ENCODE results near the gene SIPA1. TPM values are rescaled to one million over a fixed set of nuclear protein-coding genes. Genes with fewer than 3 reads are reported as not detected.

The SIPA1 gene
- total and polyA plus RNA-seq, 4 donors: 15.4 to 34.9 (median 22.8) TPM

DNA sequence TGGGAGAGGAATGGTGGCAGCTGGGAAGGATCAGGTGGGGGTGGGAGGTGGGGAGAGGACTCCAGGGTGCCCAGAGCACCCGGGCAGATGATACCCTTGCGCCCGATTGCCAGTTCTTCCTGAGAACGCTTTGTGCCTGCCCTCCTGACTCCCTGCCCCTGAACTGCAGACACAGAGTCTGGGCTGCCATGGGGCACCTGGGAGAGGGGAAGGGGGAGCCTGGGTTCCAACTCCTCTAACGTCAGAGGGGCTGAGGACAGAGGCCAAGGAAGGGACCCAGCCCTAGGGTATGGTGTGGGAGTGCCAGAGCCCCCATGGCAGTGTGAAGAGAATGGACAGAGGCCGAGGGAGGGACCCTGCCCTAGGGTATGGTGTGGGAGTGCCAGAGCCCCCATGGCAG is 41.4 kb upstream of the SIPA1 start:
- Histone ChIP-seq H3K27ac (ENCODE audit: low read depth in 1 of 2, low read length in 2 of 2) (no peak overlapping the region), H3K4me3 (ENCODE audit: low read depth in 1 of 3, low read length in 3 of 3) (no peak overlapping the region), H3K36me3 (ENCODE audit: control insufficient read depth in 4 of 4, insufficient read depth in 3 of 4, low read depth in 1 of 4, low read length in 3 of 4) (peaks cover 0 to 29% (median 13%) of the 10 kb centered on the region in 4 donors), H3K4me1 (ENCODE audit: control insufficient read depth in 4 of 4, insufficient read depth in 4 of 4, low read length in 3 of 4) (peaks cover 0 to 3% (median 0%) of the 10 kb centered on the region in 4 donors), H3K9me3 (ENCODE audit: control insufficient read depth in 4 of 4, low read length in 3 of 4) (no peaks in the 10 kb centered on the region), H3K9ac (ENCODE audit: low read depth in 1 of 2, low read length in 2 of 2) (no peak overlapping the region), H3K27me3 (ENCODE audit: control insufficient read depth in 4 of 4, insufficient read depth in 4 of 4, low read length in 3 of 4) (no peaks in the 10 kb centered on the region)
- TF ChIP-seq RXRA (IDR thresholded peaks at IDR 0.05): no peak
- TF ChIP-seq, protein P1, sequence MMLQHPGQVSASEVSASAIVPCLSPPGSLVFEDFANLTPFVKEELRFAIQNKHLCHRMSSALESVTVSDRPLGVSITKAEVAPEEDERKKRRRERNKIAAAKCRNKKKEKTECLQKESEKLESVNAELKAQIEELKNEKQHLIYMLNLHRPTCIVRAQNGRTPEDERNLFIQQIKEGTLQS (IDR thresholded peaks at IDR 0.05): no peak
- TF ChIP-seq, protein P2, sequence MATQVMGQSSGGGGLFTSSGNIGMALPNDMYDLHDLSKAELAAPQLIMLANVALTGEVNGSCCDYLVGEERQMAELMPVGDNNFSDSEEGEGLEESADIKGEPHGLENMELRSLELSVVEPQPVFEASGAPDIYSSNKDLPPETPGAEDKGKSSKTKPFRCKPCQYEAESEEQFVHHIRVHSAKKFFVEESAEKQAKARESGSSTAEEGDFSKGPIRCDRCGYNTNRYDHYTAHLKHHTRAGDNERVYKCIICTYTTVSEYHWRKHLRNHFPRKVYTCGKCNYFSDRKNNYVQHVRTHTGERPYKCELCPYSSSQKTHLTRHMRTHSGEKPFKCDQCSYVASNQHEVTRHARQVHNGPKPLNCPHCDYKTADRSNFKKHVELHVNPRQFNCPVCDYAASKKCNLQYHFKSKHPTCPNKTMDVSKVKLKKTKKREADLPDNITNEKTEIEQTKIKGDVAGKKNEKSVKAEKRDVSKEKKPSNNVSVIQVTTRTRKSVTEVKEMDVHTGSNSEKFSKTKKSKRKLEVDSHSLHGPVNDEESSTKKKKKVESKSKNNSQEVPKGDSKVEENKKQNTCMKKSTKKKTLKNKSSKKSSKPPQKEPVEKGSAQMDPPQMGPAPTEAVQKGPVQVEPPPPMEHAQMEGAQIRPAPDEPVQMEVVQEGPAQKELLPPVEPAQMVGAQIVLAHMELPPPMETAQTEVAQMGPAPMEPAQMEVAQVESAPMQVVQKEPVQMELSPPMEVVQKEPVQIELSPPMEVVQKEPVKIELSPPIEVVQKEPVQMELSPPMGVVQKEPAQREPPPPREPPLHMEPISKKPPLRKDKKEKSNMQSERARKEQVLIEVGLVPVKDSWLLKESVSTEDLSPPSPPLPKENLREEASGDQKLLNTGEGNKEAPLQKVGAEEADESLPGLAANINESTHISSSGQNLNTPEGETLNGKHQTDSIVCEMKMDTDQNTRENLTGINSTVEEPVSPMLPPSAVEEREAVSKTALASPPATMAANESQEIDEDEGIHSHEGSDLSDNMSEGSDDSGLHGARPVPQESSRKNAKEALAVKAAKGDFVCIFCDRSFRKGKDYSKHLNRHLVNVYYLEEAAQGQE (IDR thresholded peaks at IDR 0.05): no peak
- no peak for TF ChIP-seq NR2F2 (IDR thresholded peaks at IDR 0.05)
- TF ChIP-seq, protein P3, sequence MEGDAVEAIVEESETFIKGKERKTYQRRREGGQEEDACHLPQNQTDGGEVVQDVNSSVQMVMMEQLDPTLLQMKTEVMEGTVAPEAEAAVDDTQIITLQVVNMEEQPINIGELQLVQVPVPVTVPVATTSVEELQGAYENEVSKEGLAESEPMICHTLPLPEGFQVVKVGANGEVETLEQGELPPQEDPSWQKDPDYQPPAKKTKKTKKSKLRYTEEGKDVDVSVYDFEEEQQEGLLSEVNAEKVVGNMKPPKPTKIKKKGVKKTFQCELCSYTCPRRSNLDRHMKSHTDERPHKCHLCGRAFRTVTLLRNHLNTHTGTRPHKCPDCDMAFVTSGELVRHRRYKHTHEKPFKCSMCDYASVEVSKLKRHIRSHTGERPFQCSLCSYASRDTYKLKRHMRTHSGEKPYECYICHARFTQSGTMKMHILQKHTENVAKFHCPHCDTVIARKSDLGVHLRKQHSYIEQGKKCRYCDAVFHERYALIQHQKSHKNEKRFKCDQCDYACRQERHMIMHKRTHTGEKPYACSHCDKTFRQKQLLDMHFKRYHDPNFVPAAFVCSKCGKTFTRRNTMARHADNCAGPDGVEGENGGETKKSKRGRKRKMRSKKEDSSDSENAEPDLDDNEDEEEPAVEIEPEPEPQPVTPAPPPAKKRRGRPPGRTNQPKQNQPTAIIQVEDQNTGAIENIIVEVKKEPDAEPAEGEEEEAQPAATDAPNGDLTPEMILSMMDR (IDR thresholded peaks at IDR 0.05; ENCODE audit: low read depth, low read length, missing input control): no peak
- no peak for TF ChIP-seq SP1 (IDR thresholded peaks at IDR 0.05)
- DNase-seq (ENCODE audit: low spot score): no peak
- 80% methylated on average over 6 of the region's 6 CpGs for WGBS

DNA sequence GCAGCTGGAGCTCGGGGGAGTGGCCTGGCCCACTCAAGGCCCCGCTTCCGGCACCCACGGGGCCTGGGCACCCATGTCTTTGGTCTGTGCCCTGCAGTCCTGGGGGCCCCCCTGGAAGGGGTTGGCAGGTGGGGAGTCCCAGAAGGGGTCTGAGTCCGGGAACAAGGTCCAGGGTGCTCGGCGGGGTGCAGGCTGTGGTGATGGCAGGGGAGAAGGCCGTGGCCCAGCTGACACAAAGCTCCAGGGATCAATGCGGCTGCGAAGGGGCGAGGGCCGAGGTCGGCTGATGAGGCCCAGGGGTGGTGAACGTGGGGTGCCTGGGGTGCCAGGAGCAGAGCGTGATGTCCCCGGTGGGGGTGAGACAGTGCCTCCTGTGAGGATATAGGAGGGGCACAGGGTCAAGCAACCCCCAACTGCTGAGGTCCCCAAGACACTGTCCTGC is 39.6 kb upstream of the SIPA1 start:
- Histone ChIP-seq H3K4me3 (ENCODE audit: low read depth in 1 of 3, low read length in 3 of 3) (no peak overlapping the region), H3K27ac (ENCODE audit: low read depth in 1 of 2, low read length in 2 of 2) (no peak overlapping the region), H3K9ac (ENCODE audit: low read depth in 1 of 2, low read length in 2 of 2) (no peak overlapping the region), H3K36me3 (ENCODE audit: control insufficient read depth in 4 of 4, insufficient read depth in 3 of 4, low read depth in 1 of 4, low read length in 3 of 4) (peaks cover 0 to 36% (median 15%) of the 10 kb centered on the region in 4 donors), H3K27me3 (ENCODE audit: control insufficient read depth in 4 of 4, insufficient read depth in 4 of 4, low read length in 3 of 4) (no peaks in the 10 kb centered on the region), H3K4me1 (ENCODE audit: control insufficient read depth in 4 of 4, insufficient read depth in 4 of 4, low read length in 3 of 4) (no peaks in the 10 kb centered on the region), H3K9me3 (ENCODE audit: control insufficient read depth in 4 of 4, low read length in 3 of 4) (no peaks in the 10 kb centered on the region)
- no peak for DNase-seq (ENCODE audit: low spot score)
- TF ChIP-seq, protein P4, sequence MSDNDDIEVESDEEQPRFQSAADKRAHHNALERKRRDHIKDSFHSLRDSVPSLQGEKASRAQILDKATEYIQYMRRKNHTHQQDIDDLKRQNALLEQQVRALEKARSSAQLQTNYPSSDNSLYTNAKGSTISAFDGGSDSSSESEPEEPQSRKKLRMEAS (IDR thresholded peaks at IDR 0.05): no peak
- TF ChIP-seq JUND (IDR thresholded peaks at IDR 0.05) (no peak), SP1 (IDR thresholded peaks at IDR 0.05) (no peak), RXRA (IDR thresholded peaks at IDR 0.05) (no peak), EGR1 (IDR thresholded peaks at IDR 0.05; ENCODE audit: low read depth in 2 of 2) (no peak), GABPA (IDR thresholded peaks at IDR 0.05 in 1 of 2, conservative IDR thresholded peaks at IDR 0.05 in 1 of 2) (no peak), NR2F2 (IDR thresholded peaks at IDR 0.05) (no peak), HNF4A (conservative IDR thresholded peaks at IDR 0.05) (no peak), TAF1 (conservative IDR thresholded peaks at IDR 0.05) (no peak), YY1 (IDR thresholded peaks at IDR 0.05) (no peak)
- TF ChIP-seq, protein P1 (IDR thresholded peaks at IDR 0.05): no peak
- TF ChIP-seq, protein P3 (IDR thresholded peaks at IDR 0.05; ENCODE audit: low read depth, low read length, missing input control): no peak
- WGBS: 93% methylated on average over 16 of the region's 16 CpGs

Data from liver (tissue), 9 donors.